ENCODE data around the gene PPP4R4. TPM values are rescaled to one million over a fixed set of nuclear protein-coding genes. Genes with fewer than 3 reads are reported as not detected.

Gene PPP4R4
- total RNA-seq, 1 experiment from 2014 or later, result 0.91 TPM

DNA sequence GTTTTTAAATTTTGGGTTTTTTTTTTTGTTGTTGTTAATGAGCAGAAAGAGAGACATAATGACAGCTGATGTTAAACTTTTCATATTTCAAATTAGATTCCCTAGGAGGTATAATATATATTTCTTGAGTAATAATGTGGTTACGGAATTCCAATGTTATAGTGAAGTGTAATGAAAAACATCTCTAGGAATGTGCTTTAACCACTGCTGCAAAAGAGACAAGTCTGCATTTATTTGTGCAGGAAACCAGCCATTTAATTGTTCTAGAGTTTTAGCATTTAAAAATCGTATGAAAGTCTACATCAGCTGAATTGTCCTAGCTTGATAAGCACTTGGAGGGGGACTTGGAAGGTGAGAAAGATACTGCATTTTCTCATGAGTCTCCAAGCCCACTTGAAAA lies 104.6 kb downstream of the PPP4R4 start:
- Mint-ChIP-seq H3K9me3 (ENCODE audit: unreplicated experiment) (no peaks in the 10 kb centered on the region), H3K27me3 (ENCODE audit: insufficient read depth, unreplicated experiment) (no peaks in the 10 kb centered on the region), H3K27ac (ENCODE audit: low read depth, unreplicated experiment) (no peak overlapping the region), H3K4me1 (ENCODE audit: insufficient read depth, unreplicated experiment) (no peaks in the 10 kb centered on the region), H3K4me3 (ENCODE audit: unreplicated experiment) (no peak overlapping the region), H3K36me3 (ENCODE audit: insufficient read depth, unreplicated experiment) (peaks cover 7% of the 10 kb centered on the region)
- DNase-seq (ENCODE audit: unreplicated experiment), result no peak
- POLR2A ChIA-PET, result interaction anchor here (1.3 kb wide), 1 partner anchor 8 kb away, joined by 3 read pairs; no protein-coding TSS in a partner anchor
- no TSS peak for BruUV-seq (replicated peaks)
- CTCF ChIA-PET, result interaction anchor here (1.1 kb wide), 1 partner anchor 11 kb away, joined by 3 read pairs; no protein-coding TSS in a partner anchor
- intact Hi-C loops (cut with micrococcal nuclease), result no loop called here
- no peak for TF ChIP-seq CTCF (IDR thresholded peaks at IDR 0.05; ENCODE audit: unreplicated experiment)

DNA sequence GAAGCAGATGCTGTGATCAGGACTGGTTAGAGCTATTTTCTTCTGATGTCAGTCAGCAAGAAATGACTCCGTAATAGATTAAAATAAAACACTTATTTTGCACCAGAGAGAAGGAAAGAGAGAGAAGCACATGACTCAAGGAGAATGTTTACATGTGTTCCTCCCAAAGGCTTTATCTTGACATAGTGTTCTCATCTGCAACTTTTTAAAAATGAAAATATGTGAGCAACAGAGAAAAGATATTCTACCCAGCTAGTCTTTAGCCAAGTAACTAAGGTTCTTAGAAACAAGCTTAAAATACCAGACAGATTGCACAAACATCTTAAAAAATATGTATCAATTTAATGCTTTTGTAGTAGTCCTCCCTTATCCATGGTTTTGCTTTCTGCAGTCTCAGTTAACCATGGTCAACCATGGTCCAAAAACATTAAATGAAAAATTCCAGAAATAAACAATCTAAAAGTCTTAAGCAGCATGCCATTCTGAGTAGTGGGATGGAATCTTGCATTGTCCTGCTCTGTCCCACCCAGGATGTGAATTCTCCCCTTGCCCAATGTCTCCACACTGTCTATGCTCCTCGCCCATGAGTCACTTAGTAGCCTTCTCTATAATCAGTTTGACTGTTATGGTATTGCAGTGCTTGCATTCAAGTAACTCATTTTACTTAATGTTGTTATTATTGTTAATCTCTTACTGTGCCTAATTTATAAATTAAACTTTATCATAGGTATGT lies 109.0 kb downstream of the PPP4R4 start:
- no peak overlapping the region for H3K4me3 Mint-ChIP-seq (ENCODE audit: unreplicated experiment)
- CTCF ChIA-PET, result interaction anchor here (0.7 kb wide), 1 partner anchor 377 kb away, joined by 3 read pairs; no protein-coding TSS in a partner anchor
- TF ChIP-seq CTCF (IDR thresholded peaks at IDR 0.05; ENCODE audit: unreplicated experiment), result no peak
- H3K9me3 Mint-ChIP-seq (ENCODE audit: unreplicated experiment), result no peaks in the 10 kb centered on the region
- no peaks in the 10 kb centered on the region for H3K36me3 Mint-ChIP-seq (ENCODE audit: insufficient read depth, unreplicated experiment)
- intact Hi-C loops (cut with micrococcal nuclease), result no loop called here
- H3K4me1 Mint-ChIP-seq (ENCODE audit: insufficient read depth, unreplicated experiment), result no peaks in the 10 kb centered on the region
- no peak overlapping the region for H3K27ac Mint-ChIP-seq (ENCODE audit: low read depth, unreplicated experiment)
- no peaks in the 10 kb centered on the region for H3K27me3 Mint-ChIP-seq (ENCODE audit: insufficient read depth, unreplicated experiment)
- POLR2A ChIA-PET, result no interaction called here
- DNase-seq (ENCODE audit: unreplicated experiment), result no peak
- no TSS peak for BruUV-seq (replicated peaks)

DNA sequence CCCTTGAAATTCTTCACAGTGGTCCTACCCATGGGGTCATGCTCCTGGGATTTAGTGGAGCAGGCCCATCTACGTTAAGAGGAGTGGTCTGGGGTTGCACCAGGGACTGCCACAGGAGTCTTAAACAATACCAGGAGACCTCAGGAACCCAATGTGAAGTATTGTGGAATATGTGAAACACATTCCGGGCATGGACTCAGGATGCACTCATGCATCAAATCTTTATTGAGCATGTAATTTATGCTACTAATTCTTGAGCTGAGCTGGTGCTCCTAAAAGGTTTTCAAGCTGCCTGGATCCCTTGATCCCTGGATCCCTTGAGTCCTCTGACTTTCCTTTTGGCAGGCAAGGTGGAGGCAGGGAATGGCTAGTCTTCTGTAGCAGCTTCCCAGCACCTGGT lies 110.1 kb downstream of the PPP4R4 start:
- Mint-ChIP-seq H3K4me1 (ENCODE audit: insufficient read depth, unreplicated experiment) (no peaks in the 10 kb centered on the region), H3K27ac (ENCODE audit: low read depth, unreplicated experiment) (no peak overlapping the region), H3K4me3 (ENCODE audit: unreplicated experiment) (no peak overlapping the region), H3K9me3 (ENCODE audit: unreplicated experiment) (no peaks in the 10 kb centered on the region), H3K36me3 (ENCODE audit: insufficient read depth, unreplicated experiment) (no peaks in the 10 kb centered on the region), H3K27me3 (ENCODE audit: insufficient read depth, unreplicated experiment) (no peaks in the 10 kb centered on the region)
- ChIA-PET POLR2A (no interaction called here), CTCF (no interaction called here)
- intact Hi-C loops (cut with micrococcal nuclease), result no loop called here
- DNase-seq (ENCODE audit: unreplicated experiment), result no peak
- no peak for TF ChIP-seq CTCF (IDR thresholded peaks at IDR 0.05; ENCODE audit: unreplicated experiment)
- BruUV-seq (replicated peaks), result no TSS peak

DNA sequence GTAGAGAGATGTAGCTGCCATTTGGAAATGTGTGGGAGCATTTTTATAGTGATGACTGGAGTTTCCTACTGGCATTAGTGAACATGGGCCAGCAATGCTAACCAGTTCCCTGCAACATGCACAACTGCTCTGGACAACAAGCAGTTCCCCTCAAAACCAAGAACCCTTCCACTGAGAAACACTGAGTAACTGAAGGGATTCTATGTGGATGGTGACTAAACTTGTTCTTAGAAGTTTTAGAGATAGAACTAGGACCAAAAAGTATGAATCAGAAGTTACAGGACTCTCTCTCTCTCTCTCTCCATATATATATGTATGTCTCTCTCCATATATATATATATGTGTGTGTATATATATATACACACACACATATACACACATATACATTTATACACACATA lies 111.0 kb downstream of the PPP4R4 start:
- BruUV-seq (replicated peaks), result no TSS peak
- no peaks in the 10 kb centered on the region for H3K4me1 Mint-ChIP-seq (ENCODE audit: insufficient read depth, unreplicated experiment)
- H3K27ac Mint-ChIP-seq (ENCODE audit: low read depth, unreplicated experiment), result no peak overlapping the region
- intact Hi-C loops (cut with micrococcal nuclease), result no loop called here
- H3K9me3 Mint-ChIP-seq (ENCODE audit: unreplicated experiment), result no peaks in the 10 kb centered on the region
- POLR2A ChIA-PET, result no interaction called here
- CTCF ChIA-PET, result no interaction called here
- DNase-seq (ENCODE audit: unreplicated experiment), result no peak
- TF ChIP-seq CTCF (IDR thresholded peaks at IDR 0.05; ENCODE audit: unreplicated experiment), result no peak
- H3K36me3 Mint-ChIP-seq (ENCODE audit: insufficient read depth, unreplicated experiment), result no peaks in the 10 kb centered on the region
- H3K4me3 Mint-ChIP-seq (ENCODE audit: unreplicated experiment), result no peak overlapping the region
- no peaks in the 10 kb centered on the region for H3K27me3 Mint-ChIP-seq (ENCODE audit: insufficient read depth, unreplicated experiment)

Data from MCF 10A (cell line).